Measurements from ENCODE around the gene SCARF2.

DNA sequence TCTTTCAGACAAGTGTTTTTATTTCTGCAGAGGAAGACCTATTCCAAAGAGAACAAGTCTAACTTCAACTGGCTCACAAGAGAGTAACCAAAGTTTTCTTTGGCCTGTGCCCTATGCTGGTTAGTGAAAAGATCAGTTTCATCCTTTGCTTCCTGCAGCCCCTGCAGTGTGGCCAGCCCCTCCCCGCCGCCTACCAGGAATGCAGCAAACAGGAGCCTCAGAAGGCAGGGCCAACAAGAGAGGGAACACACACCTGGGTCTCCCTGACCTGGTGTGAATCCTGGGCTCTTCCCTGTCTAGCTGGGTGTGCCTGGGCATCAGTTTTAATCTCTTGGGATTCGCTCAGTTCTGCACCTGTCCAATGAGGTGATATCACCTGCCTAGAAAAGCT, 21.5 kb upstream of the SCARF2 start:
- TF ChIP-seq, protein P1, sequence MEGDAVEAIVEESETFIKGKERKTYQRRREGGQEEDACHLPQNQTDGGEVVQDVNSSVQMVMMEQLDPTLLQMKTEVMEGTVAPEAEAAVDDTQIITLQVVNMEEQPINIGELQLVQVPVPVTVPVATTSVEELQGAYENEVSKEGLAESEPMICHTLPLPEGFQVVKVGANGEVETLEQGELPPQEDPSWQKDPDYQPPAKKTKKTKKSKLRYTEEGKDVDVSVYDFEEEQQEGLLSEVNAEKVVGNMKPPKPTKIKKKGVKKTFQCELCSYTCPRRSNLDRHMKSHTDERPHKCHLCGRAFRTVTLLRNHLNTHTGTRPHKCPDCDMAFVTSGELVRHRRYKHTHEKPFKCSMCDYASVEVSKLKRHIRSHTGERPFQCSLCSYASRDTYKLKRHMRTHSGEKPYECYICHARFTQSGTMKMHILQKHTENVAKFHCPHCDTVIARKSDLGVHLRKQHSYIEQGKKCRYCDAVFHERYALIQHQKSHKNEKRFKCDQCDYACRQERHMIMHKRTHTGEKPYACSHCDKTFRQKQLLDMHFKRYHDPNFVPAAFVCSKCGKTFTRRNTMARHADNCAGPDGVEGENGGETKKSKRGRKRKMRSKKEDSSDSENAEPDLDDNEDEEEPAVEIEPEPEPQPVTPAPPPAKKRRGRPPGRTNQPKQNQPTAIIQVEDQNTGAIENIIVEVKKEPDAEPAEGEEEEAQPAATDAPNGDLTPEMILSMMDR (IDR thresholded peaks at IDR 0.05): no peak
- TF ChIP-seq POLR2A (IDR thresholded peaks at IDR 0.05) (no peak), POLR2AphosphoS5 (IDR thresholded peaks at IDR 0.05) (no peak)

Data from prostate gland (tissue), 2 donors.